Kidney capillary endothelial cell (primary cell): ENCODE data around the gene CRTC3.
A peak's percentile ranks its signal among the peaks of the same experiment; 100 is the strongest.
"Not testable (repeated sequence)": the region's sequence is repeated elsewhere in the genome, so short reads cannot be mapped to it uniquely, and the experiment has no call there.

Experiments
- DNase-seq: peaks from one replicate; pipeline ENCODE4 v3.0.0-alpha.2; 2018; ENCODE audit warnings: low spot score

CRTC3 gene

DNA sequence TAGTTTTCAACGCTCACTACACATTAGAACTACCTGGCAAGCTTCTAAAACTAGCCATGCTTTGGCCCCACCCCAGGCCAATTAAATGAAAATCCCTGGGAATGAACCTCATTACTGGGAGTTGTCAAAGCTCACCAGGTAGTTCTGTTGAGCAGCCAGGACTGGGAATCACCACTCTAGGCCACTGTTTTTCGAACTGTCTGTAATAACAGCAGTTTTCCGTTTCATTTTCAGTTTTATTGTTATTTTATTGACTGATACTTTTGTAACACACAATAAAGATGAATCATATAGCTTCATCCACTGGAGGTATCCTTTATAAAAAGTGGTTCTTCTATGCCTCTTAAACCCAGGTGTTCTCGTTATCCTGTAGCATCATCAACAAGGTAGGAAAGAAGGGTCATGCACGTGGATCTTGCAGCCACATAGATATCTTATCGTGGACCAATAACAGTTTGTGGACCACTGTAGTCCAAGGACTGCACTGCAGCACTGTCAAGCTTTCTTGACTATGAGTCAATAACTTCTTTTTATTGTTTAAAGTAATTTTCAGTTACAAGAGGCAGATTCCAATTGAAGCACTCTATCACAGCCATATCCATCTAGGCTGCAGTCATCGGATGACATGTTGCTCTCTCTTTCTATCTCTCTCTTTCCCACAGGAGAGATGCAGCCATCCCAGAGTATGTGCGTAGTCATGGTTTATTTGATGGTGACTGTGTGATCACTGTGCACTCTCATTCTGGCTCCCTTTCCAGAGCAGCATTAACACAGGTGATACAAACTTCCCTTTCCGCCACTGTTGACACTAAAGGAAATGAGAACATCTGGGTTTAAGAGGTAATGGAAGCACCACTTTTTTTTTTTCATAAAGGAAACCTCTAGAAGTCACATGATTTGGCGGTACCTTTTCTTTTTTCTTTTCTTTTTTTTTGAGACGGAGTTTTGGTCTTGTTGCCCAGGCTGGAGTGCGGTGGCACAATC lies 148.4 kb downstream of the CRTC3 start:
- no peak for DNase-seq

- DNase-seq: no peak
Measured at GRCh38 chr15:90679959-90680358, 150.2 kb downstream of the CRTC3 start.

DNA sequence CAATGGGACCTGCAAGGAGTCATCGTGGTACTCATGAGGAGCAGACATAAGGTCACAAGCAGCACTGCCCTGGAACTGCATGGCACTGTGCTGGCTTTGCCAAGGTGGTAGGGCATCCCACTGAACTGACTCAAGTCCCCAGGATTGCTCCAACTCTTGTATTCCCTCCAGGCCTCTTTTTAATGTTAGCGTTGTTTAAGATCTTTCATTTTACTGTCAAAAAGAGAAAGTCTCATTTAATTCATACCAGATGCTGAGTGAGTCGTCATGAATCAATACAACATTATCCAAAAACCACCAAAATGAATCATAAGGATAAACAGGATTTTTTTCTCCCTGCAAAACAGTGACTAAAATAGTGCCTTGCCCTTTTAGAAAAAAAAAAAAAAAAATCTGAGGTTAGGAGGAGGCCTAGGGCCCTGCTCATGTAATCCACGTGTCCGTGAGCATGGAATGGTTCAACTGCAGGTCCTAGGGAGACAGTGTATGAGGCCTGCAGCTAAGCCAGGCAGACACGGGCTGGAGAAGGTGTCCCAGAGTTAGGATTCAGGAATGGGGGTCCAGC lies 150.7 kb downstream of the CRTC3 start:
- DNase-seq: peak; percentile 66

GRCh38 chr15:90681056-90681455 lies 151.3 kb downstream of the CRTC3 start:
- no peak for DNase-seq

GRCh38 chr15:90681480-90681879 lies 151.8 kb downstream of the CRTC3 start:
- DNase-seq: peak; percentile 49

- DNase-seq: no peak
Measured at GRCh38 chr15:90683371-90683770, 153.6 kb downstream of the CRTC3 start.

- no peak for DNase-seq
Measured at GRCh38 chr15:90683876-90684275, 154.2 kb downstream of the CRTC3 start.

GRCh38 chr15:90684281-90684680 lies 154.6 kb downstream of the CRTC3 start:
- no peak for DNase-seq

DNA sequence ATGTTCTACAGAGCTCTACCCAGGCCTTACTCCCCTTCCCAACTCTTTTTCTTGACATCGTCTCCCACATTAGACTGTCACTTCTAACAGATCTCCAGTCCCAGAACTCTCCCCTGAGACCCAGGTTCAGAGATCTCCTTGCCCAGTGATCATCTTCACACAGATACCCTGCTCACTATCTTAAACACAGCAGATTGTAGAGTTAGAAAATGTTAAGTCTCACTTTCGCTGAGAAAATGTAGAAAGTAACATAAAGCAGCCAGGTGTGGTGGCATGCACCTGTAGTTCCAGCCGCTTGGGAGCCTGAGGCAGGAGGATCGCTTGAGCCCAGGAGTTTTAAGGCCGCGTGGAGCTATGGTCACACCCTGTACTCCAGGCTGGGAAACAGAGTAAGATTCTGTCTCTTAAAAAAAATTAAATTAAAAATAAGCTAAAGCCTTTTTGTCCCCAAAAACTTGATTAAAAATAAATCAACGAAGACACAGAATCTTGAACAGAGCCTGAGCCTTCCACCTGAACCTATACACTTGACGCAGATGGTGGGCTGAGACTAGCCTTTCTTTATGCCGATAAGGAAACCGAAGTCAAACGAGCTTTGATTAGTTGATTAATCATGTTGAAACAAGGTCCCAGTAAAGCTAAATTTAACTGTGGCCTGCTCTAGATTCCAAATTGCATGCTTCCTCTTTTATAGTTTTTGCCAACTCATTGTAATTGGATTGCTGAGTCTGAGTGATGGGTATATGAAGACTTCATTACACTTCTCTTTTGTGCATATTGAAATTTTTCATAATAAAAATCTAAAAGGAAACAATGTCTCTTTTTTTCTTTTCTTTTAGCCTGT lies 156.1 kb downstream of the CRTC3 start:
- DNase-seq: no peak

DNA sequence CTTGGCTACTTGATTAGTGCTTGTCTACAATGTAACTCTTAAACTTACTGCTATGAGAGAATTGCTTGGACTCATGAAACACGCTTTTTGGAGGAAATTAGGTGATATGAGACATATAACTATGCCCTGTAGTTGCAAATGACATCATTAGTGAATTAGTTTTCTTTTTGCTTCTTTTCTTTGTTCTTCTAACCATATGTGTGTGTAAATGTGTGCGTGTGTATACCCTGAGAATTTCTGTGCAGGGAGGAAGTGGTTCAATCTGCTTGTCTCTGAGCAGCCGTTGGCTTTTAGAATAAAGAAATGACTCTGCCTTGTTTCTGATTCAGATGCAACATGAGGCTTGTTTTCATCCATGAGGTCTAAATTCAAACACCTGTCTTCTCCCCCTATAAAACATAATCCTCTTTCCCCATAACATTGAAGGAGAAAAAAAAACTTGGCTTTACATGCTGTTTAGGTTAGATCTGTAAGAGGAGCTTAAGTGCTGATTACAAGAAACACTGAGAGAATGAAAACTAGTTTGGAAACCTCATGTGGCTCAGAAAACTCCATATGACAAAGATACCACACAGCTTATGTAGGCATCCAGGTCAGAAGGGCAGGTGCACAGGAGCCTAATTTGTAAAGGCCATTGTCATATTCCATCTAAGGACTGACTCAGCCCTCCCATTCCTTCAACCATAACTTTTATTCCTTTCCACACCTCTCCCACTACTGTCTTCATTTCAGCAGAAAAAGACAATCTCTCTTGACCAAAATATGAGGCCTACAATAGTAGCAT lies 156.9 kb downstream of the CRTC3 start:
- DNase-seq: no peak

DNA sequence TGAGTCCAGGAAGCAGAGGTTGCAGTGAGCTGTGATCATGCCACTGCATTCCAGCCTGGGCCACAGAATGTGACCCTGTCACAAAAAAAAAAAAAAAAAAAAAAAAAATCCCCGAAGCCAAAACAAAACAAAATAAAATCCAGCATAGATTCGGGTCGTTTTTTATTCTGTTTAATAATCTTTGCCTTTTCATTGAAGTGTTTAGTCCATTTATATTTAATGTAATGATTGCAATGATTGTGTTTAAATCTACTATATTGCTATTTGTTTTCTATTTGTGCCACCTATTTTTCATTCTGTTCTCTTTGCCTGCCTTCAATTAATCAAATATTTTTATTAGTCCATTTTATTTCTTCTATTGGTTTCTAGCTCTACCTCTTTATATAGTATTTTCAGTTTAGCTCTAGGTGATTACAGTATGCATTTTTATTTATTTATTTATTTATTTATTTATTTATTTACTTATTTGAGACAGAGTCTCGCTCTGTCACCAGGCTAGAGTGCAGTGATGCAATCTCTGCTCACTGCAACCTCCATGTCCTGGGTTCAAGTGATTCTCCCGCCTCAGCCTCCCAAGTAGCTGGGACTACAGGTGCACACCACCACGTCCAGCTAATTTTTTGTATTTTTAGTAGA lies 159.7 kb downstream of the CRTC3 start:
- DNase-seq: not testable (repeated sequence)

DNA sequence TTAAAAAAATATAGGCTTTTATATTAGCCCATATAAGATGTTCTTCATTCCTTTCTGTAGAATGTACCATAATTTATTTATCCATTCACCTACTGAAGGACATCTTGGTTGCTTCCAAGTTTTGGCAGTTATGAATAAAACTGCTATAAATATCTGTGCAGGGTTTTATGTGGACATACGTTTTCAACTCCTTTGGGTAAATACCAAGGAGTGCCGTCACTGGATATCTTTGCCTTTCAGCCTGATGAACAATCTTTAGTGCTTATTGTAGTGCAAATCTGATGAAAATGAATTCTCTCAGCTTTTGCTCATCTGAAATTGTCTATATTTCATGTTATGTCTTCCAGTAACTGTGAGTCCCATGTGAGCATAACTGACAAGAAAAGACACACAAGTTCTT lies 160.9 kb downstream of the CRTC3 start:
- no peak for DNase-seq

GRCh38 chr15:90691369-90691768 lies 161.6 kb downstream of the CRTC3 start:
- DNase-seq: no peak

DNA sequence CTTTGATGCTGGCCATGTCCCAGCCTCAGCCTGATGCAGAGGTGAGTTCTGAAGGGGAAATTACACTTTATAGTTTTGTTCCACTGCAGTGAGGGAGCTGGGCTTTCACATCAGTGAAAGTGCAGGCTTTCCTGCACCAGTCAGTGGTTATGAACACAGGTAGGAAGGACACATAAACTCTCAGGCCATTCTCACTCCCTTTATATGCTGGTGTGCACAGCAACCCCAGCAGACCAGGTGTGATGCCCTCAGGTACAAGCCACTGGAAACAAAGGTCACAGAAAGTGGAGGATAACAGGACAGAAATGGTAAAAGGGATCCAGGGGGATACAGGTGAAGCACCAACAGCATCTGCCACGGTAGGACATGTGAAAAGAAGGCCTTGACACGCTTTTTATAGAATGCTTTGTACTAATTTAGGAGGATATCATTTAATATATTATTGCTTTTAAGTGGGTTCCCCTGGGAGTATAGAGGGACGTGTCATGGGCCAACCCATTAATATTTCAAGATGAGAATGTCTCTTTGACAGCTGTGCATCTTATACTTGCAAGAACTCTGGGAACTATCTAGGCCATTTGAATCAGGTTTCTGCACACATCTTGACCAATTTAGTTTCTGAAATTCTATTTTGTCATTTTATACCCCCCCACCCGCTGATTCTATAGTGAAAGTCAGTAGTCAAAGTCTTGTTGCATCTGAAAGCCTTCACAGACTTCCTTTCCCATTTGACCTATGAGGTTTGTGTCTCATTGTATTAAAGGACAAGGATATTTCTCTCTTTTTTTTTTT lies 162.5 kb downstream of the CRTC3 start:
- DNase-seq: no peak
